NB4 (cell line): ENCODE measurements around the gene TAF3.

ENCODE experiments used
- CTCF ChIP-seq: IDR thresholded peaks from one replicate; pipeline ENCODE4 v1.5.1; 2012; ENCODE audit warnings: low read depth, low read length
- MAX ChIP-seq: IDR thresholded peaks from 2 replicates; pipeline ENCODE4 v1.6.1; 2011; ENCODE audit warnings: low read depth, low read length
- POLR2A ChIP-seq: IDR thresholded peaks from 2 replicates; pipeline ENCODE4 v1.6.1; 2011; ENCODE audit warnings: mild to moderate bottlenecking; ENCODE audit not compliant: insufficient read length; ENCODE audit errors: extremely low read depth

DNA sequence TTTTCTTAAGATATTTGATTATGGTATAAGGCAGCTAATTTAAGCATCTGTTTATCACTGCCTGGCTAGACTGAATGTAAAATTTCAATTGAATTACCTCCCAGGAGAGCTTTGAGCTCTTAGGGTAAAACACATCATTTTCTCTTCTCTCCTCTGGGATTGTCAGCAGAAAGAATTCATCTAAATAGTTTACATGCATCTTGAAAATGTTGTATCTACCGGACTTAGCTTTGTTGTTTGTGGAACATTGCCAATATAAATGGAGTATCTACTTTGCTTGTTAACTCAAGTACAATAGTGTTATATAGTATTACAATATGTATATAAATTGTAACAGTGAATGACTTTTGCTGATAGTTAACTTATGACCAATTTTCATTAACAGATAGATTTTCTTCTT is 73.3 kb downstream of the TAF3 start:
- no peak for TF ChIP-seq MAX
- no peak for TF ChIP-seq POLR2A
- no peak for TF ChIP-seq CTCF
